HepG2 (cell line): ENCODE results near the gene AKAP8L. TPM values are rescaled to one million over a fixed set of nuclear protein-coding genes. Genes with fewer than 3 reads are reported as not detected.
A peak's percentile ranks its signal among the peaks of the same experiment; 100 is the strongest.

Experiments
- ATAC-seq: fragments of 200-7000 bp; cut with Tn5 transposase; 3 replicates; pipeline ENCODE4 v1.9.1; 2020; ENCODE audit warnings: mild to moderate bottlenecking, moderate library complexity
- BruUV-seq: library from RNA; stranded (reverse); fragments of 400-500 nt; replicated peaks from 2 replicates; lab custom pipeline; 2021; lab: Mats Ljungman, UMichigan
- CTCF ChIA-PET: fragments of 300-600 bp; formaldehyde crosslinking; extraction: SDS; loops from one replicate; lab custom pipeline; 2021; ENCODE audit warnings: low total read pairs, inconsistent platforms, low intra/inter-chr PET ratio; lab: Yijun Ruan, JAX
- POLR2A ChIA-PET: fragments of 350-600 bp; sonication (Branson Sonifier 250); formaldehyde crosslinking; loops from one replicate; lab custom pipeline; 2020; ENCODE audit warnings: antibody characterized with exemption, inconsistent platforms; lab: Yijun Ruan, JAX
- DNase-seq: peaks from one replicate; pipeline ENCODE4 v3.0.0-alpha.2; 2015; ENCODE audit warnings: low spot score
- FAIRE-seq: peaks from 3 replicates; lab custom pipeline; 2011; peaks lifted over from hg19 to GRCh38; lab: Jason Lieb, UNC
- H2AFZ ChIP-seq: one replicate; pipeline ENCODE4 v1.6.1; 2011; ENCODE audit warnings: low read length, inconsistent platforms
- H3K27ac ChIP-seq: fragments of 300-600 bp; 3 replicates; pipeline ENCODE4 v1.8.0; 2011; ENCODE audit warnings: mixed run types, mild to moderate bottlenecking, mixed read lengths, low read length, inconsistent platforms; ENCODE audit not compliant: insufficient read depth; ENCODE audit errors: extremely low read length
- H3K27me3 ChIP-seq, 2 experiments: fragments of 200-600 bp in 1 of 2; 2 replicates in 1 of 2; 3 replicates in 1 of 2; pipeline versions ENCODE4 v1.6.0 to v1.8.0; 2011; ENCODE audit warnings: low read length in 2 of 2, mild to moderate bottlenecking in 2 of 2, moderate library complexity in 2 of 2, inconsistent platforms in 1 of 2; ENCODE audit not compliant: insufficient read depth in 2 of 2, control insufficient read depth in 1 of 2
- H3K36me3 ChIP-seq, 2 experiments: fragments of 200-600 bp in 1 of 2; replicated peaks in 1 of 2; 2 replicates in 1 of 2; 3 replicates in 1 of 2; pipeline versions ENCODE4 v1.5.1 to v1.8.0; 2011; ENCODE audit warnings: low read length in 2 of 2, inconsistent platforms in 1 of 2; ENCODE audit not compliant: insufficient read depth in 2 of 2, control insufficient read depth in 1 of 2
- H3K4me1 ChIP-seq: 2 replicates; pipeline ENCODE4 v1.5.1; 2012; ENCODE audit warnings: low read length, inconsistent platforms; ENCODE audit not compliant: insufficient read depth
- H3K4me2 ChIP-seq: 2 replicates; pipeline ENCODE4 v1.6.0; 2011; ENCODE audit warnings: low read depth, low read length, inconsistent platforms
- H3K4me3 ChIP-seq, 3 experiments: fragments of 200-600 bp in 1 of 3; sonication (generic), shearing (Covaris generic) in 1 of 3; replicated peaks in 1 of 3; 2 replicates each; pipeline ENCODE4 v1.5.1; 2011 to 2016; ENCODE audit warnings: low read length in 3 of 3, inconsistent platforms in 2 of 3, low read depth in 2 of 3, mild to moderate bottlenecking in 2 of 3, control low read depth in 1 of 3, mixed read lengths in 1 of 3; ENCODE audit not compliant: insufficient read depth in 1 of 3
- H3K79me2 ChIP-seq: one replicate; pipeline ENCODE4 v1.6.1; 2011; ENCODE audit warnings: low read length, inconsistent platforms; ENCODE audit not compliant: insufficient read depth
- H3K9ac ChIP-seq: 2 replicates; pipeline ENCODE4 v1.6.0; 2011; ENCODE audit warnings: mild to moderate bottlenecking, low read depth, low read length, inconsistent platforms; ENCODE audit not compliant: insufficient read depth
- H3K9me3 ChIP-seq: 2 replicates; pipeline ENCODE4 v1.5.1; 2012; ENCODE audit warnings: mild to moderate bottlenecking, low read length
- H4K20me1 ChIP-seq: 2 replicates; pipeline ENCODE4 v1.6.0; 2011; ENCODE audit warnings: inconsistent platforms, mild to moderate bottlenecking, low read length, moderate library complexity; ENCODE audit not compliant: insufficient read depth
- CREM ChIP-seq, 2 experiments: sonication (generic) in 1 of 2; formaldehyde crosslinking in 1 of 2; IDR thresholded peaks; 2 replicates each; pipeline versions ENCODE4 v1.4.0 to v1.6.1; 2016 to 2020; ENCODE audit warnings: antibody characterized with exemption in 1 of 2, mild to moderate bottlenecking in 1 of 2, missing genetic modification reagents in 1 of 2
- HNF4A ChIP-seq: sonication (generic); formaldehyde crosslinking; IDR thresholded peaks from 2 replicates; pipeline ENCODE4 v1.4.0; 2020; ENCODE audit warnings: missing genetic modification reagents
- MTF2 ChIP-seq: sonication (generic); formaldehyde crosslinking; IDR thresholded peaks from 2 replicates; pipeline ENCODE4 v1.5.0; 2020; ENCODE audit warnings: missing genetic modification reagents, borderline replicate concordance
- PITX1 ChIP-seq: sonication (generic); formaldehyde crosslinking; IDR thresholded peaks from 2 replicates; pipeline ENCODE4 v1.5.1; 2020; ENCODE audit warnings: mild to moderate bottlenecking, missing genetic modification reagents
- SSRP1 ChIP-seq: IDR thresholded peaks from 2 replicates; pipeline ENCODE4 v1.6.1; 2016; ENCODE audit warnings: control low read depth
- ZMAT3 ChIP-seq: sonication (generic); formaldehyde crosslinking; conservative IDR thresholded peaks from 2 replicates; pipeline ENCODE4 v1.7.0; 2021; ENCODE audit warnings: missing genetic modification reagents
- ZNF20 ChIP-seq: sonication (generic); formaldehyde crosslinking; IDR thresholded peaks from 2 replicates; pipeline ENCODE4 v1.4.0; 2020; ENCODE audit warnings: mild to moderate bottlenecking, moderate library complexity, missing genetic modification reagents
- ZSCAN31 ChIP-seq: sonication (generic); formaldehyde crosslinking; IDR thresholded peaks from 2 replicates; pipeline ENCODE4 v1.5.0; 2020; ENCODE audit warnings: low read depth, mild to moderate bottlenecking, missing genetic modification reagents
- WGBS: methylation state at CpG from one replicate; pipeline ENCODE4 v1.1.6; 2017; ENCODE audit warnings: low lambda C conversion rate; 5-methylcytosine and 5-hydroxymethylcytosine counted together
- in situ Hi-C: cut with HindIII; loops from 2 replicates; pipeline ENCODE4 v1.10.0; 2017; ENCODE audit warnings: low pct_unique_long_range_greater_than_20kb; ENCODE audit not compliant: extremely low pct_ligation_motif_present
- intact Hi-C: fragments of 100-400 bp; cut with micrococcal nuclease; formaldehyde crosslinking; loops from one replicate; pipeline ENCODE4 v1.10.0; 2022; ENCODE audit not compliant: unreplicated experiment
- polyA plus RNA-seq, 8 experiments: library from polyadenylated mRNA; depleted of rRNA in 3 of 8; stranded (reverse) in 7 of 8; unstranded in 1 of 8; fragments of >200 nt; fragmentation: Illumina TruSeq in 4 of 8; extraction: Trizol in 4 of 8; gene quantifications; 2 replicates each; pipeline versions ENCODE4 v1.2.1 to v1.2.3, GENCODE V29; 2011 to 2016; ENCODE audit warnings: low read depth in 4 of 8, missing spikeins in 1 of 8, mixed read lengths in 1 of 8; ENCODE audit not compliant: insufficient read depth in 1 of 8
- total RNA-seq, 5 experiments: library from RNA; depleted of rRNA; stranded (reverse); fragments of >200 nt; fragmentation: Illumina TruSeq; extraction: Trizol; gene quantifications; 2 replicates each; pipeline ENCODE4 v1.2.3, GENCODE V29; 2016; ENCODE audit warnings: low read depth in 1 of 5
- TF ChIP-seq, protein P1 (sequence below): sonication (generic); formaldehyde crosslinking; IDR thresholded peaks from 2 replicates; pipeline ENCODE4 v1.5.1; 2020; ENCODE audit warnings: missing genetic modification reagents, mild to moderate bottlenecking, borderline replicate concordance

The AKAP8L gene
- total and polyA plus RNA-seq, 2 of the 13 experiments (the other 11 are each of a cell fraction or from before 2014, with no cell fraction given): 48.2 to 49.6 TPM

DNA sequence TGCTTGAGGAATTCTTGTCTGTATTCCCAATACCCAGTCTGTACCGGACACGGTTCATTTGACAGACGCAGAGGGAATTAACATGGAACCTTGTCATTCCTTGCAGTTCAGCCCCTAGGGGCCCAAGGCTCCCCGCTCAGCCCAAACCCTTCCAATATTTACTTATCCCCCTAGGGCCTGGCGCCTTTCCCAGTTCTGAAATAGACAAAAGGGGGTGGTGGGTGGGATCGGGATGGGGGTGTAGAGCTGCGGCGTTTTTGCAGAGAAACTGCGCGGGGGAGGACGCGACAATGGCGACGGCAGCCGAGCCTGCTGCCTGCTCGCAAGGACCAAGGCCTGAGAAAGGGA is 583 bp downstream of the AKAP8L start:
- peak overlapping the region; percentile 84 to 97 (median 85) for H3K4me3 ChIP-seq
- peak overlapping the region; percentile 98 for H3K9ac ChIP-seq
- peaks cover 19% of the 10 kb centered on the region for H4K20me1 ChIP-seq
- 3% methylated on average over 16 of the region's 16 CpGs for WGBS
- ChIA-PET POLR2A (interaction anchor here (0.6 to 4.0 kb wide), 18 partner anchors 8 to 259 kb away, joined by 3 to 67 read pairs (median 6); partner anchors contain the start of genes AKAP8 and PGLYRP2), CTCF (interaction anchor here (3.0 kb wide), 1 partner anchor 138 kb away, joined by 35 read pairs; no protein-coding TSS in a partner anchor)
- FAIRE-seq (no peak), ATAC-seq (peak; percentile 4; the same call in 2 of the 3 replicates), DNase-seq (no peak)
- TF ChIP-seq, protein P1, sequence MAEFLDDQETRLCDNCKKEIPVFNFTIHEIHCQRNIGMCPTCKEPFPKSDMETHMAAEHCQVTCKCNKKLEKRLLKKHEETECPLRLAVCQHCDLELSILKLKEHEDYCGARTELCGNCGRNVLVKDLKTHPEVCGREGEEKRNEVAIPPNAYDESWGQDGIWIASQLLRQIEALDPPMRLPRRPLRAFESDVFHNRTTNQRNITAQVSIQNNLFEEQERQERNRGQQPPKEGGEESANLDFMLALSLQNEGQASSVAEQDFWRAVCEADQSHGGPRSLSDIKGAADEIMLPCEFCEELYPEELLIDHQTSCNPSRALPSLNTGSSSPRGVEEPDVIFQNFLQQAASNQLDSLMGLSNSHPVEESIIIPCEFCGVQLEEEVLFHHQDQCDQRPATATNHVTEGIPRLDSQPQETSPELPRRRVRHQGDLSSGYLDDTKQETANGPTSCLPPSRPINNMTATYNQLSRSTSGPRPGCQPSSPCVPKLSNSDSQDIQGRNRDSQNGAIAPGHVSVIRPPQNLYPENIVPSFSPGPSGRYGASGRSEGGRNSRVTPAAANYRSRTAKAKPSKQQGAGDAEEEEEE (CRISPR knock-in tag): no peak
- TF ChIP-seq PITX1: peak; percentile 38; the same call in 1 of the 2 replicates
- TF ChIP-seq ZSCAN31: peak; percentile 26
- 0 out of 2 replicates have a peak, but pooled peaks have one; percentile 54 for TF ChIP-seq SSRP1 (CRISPR knock-in tag)
- no peak for TF ChIP-seq CREM (IDR thresholded peaks at IDR 0.05)
- TF ChIP-seq CREM (CRISPR knock-in tag; IDR thresholded peaks at IDR 0.05): 0 out of 2 replicates have a peak, but pooled peaks have one; percentile 17
- 0 out of 2 replicates have a peak, but pooled peaks have one; percentile 48 for TF ChIP-seq MTF2 (CRISPR knock-in tag)
- 0 out of 2 replicates have a peak, but pooled peaks have one; percentile 64 for TF ChIP-seq ZNF20 (CRISPR knock-in tag)
- TF ChIP-seq ZMAT3 (CRISPR knock-in tag): 0 out of 2 replicates have a peak, but pooled peaks have one; percentile 70
- TF ChIP-seq HNF4A (CRISPR knock-in tag): no peak
- H2AFZ ChIP-seq: no peak overlapping the region
- peaks cover 5 to 6% of the 10 kb centered on the region in 2 experiments; a peak in 3 of 5 replicates for H3K36me3 ChIP-seq
- H3K9me3 ChIP-seq: no peaks in the 10 kb centered on the region; the same call in 1 of the 2 replicates
- intact Hi-C loops (loop anchor here (5.0 kb wide), 1 partner anchor 156 kb away; no protein-coding TSS in a partner anchor), in situ Hi-C loops (no loop called here)
- peak overlapping the region; percentile 90 for H3K4me2 ChIP-seq
- H3K4me1 ChIP-seq: peaks cover 40% of the 10 kb centered on the region
- no peaks in the 10 kb centered on the region; a peak in 1 of 5 replicates for H3K27me3 ChIP-seq
- peaks cover 51% of the 10 kb centered on the region for H3K79me2 ChIP-seq
- peak overlapping the region; percentile 81 for H3K27ac ChIP-seq
- BruUV-seq: no TSS peak
